HG03280 (cell line): ENCODE measurements around the gene USP32.
"Not testable (repeated sequence)": the region's sequence is repeated elsewhere in the genome, so short reads cannot be mapped to it uniquely, and the experiment has no call there.

ENCODE experiments used
- ATAC-seq: cut with Tn5 transposase; IDR thresholded peaks from one replicate; pipeline ENCODE4 v1.9.1; 2021; ENCODE audit warnings: mild to moderate bottlenecking, moderate library complexity; ENCODE audit not compliant: unreplicated experiment

The USP32 gene

GRCh38 chr17:60403962-60404361 lies 12.0 kb upstream of the USP32 start:
- no peak for ATAC-seq

- no peak for ATAC-seq
Measured at GRCh38 chr17:60403523-60403810, 11.5 kb upstream of the USP32 start.

GRCh38 chr17:60401819-60402218 lies 9.9 kb upstream of the USP32 start:
- no peak for ATAC-seq

- ATAC-seq, result no peak
Measured at GRCh38 chr17:60398227-60398959, 6.5 kb upstream of the USP32 start.

- ATAC-seq, result no peak
Measured at GRCh38 chr17:60396412-60396811, 4.5 kb upstream of the USP32 start.

GRCh38 chr17:60395508-60396065 lies 3.7 kb upstream of the USP32 start:
- no peak for ATAC-seq

- no peak for ATAC-seq
Measured at GRCh38 chr17:60393840-60394723, 2.1 kb upstream of the USP32 start.

GRCh38 chr17:60392845-60393702 lies 1.1 kb upstream of the USP32 start:
- no peak for ATAC-seq

- ATAC-seq, result peak; percentile 29
Measured at GRCh38 chr17:60391471-60392041, 377 bp downstream of the USP32 start.

- ATAC-seq, result no peak
Measured at GRCh38 chr17:60390925-60391470, 935 bp downstream of the USP32 start.

GRCh38 chr17:60390186-60390585 lies 1.7 kb downstream of the USP32 start:
- no peak for ATAC-seq

GRCh38 chr17:60388742-60389141 lies 3.2 kb downstream of the USP32 start:
- no peak for ATAC-seq

GRCh38 chr17:60387666-60388065 lies 4.3 kb downstream of the USP32 start:
- no peak for ATAC-seq

GRCh38 chr17:60386147-60387058 lies 5.5 kb downstream of the USP32 start:
- no peak for ATAC-seq

GRCh38 chr17:60384921-60385320 lies 7.0 kb downstream of the USP32 start:
- ATAC-seq, result not testable (repeated sequence)

GRCh38 chr17:60383379-60383778 lies 8.6 kb downstream of the USP32 start:
- no peak for ATAC-seq

- ATAC-seq, result no peak
Measured at GRCh38 chr17:60381958-60382357, 10.0 kb downstream of the USP32 start.

- ATAC-seq, result not testable (repeated sequence)
Measured at GRCh38 chr17:60379461-60379860, 12.5 kb downstream of the USP32 start.

GRCh38 chr17:60378187-60378586 lies 13.7 kb downstream of the USP32 start:
- not testable (repeated sequence) for ATAC-seq
